Kidney epithelial cell (primary cell): ENCODE data around the gene TBC1D3B. TPM values are rescaled to one million over a fixed set of nuclear protein-coding genes. Genes with fewer than 3 reads are reported as not detected.
A peak's percentile ranks its signal among the peaks of the same experiment; 100 is the strongest.
"Not testable (repeated sequence)": the region's sequence is repeated elsewhere in the genome, so short reads cannot be mapped to it uniquely, and the experiment has no call there.

Experiments
- DNase-seq: peaks from one replicate; pipeline ENCODE4 v3.0.0-alpha.2; 2010; ENCODE audit warnings: low read depth
- H3K27me3 ChIP-seq: 2 replicates; pipeline ENCODE4 v1.6.0; 2011; ENCODE audit warnings: low read length; ENCODE audit not compliant: control insufficient read depth, insufficient read depth
- H3K36me3 ChIP-seq: 2 replicates; pipeline ENCODE4 v1.5.1; 2011; ENCODE audit warnings: low read length; ENCODE audit not compliant: control insufficient read depth, insufficient read depth
- H3K4me3 ChIP-seq: 2 replicates; pipeline ENCODE4 v1.5.1; 2011; ENCODE audit warnings: low read depth, mild to moderate bottlenecking, control low read depth, low read length
- CTCF ChIP-seq: IDR thresholded peaks from 2 replicates; pipeline ENCODE4 v1.5.1; 2011; ENCODE audit warnings: mild to moderate bottlenecking, moderate library complexity, low read length, control low read depth, inconsistent platforms; ENCODE audit not compliant: insufficient read depth, poor library complexity, severe bottlenecking
- total RNA-seq: library from RNA; depleted of rRNA; stranded (reverse); fragments of >200 nt; gene quantifications from 2 replicates; pipeline ENCODE4 v1.2.3, GENCODE V29; 2015

Gene TBC1D3B
- total RNA-seq, 1 donor from 2014 or later = not detected

DNA sequence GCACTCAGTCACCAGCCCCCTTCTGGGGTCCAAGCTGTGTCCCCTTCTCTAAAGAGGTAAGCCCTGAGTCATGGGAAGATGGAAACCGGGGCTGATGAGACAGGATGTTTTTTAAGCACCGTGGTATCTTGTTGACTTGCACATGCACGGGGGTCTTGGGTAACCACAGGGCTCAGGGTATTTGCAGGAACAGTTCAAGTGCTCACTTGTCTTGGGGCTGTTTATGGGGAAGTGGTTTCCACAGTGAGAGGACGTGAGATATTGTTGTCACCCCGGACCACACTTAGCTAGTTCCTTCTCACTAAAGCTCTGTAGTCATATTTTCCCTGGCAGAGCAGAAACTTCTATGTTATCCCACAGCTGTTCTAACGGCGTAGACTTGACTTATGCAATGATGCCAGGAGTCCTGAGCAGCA lies 12.5 kb upstream of the TBC1D3B start:
- Histone ChIP-seq H3K4me3 (no peak overlapping the region), H3K27me3 (peaks cover 2% of the 10 kb centered on the region), H3K36me3 (no peaks in the 10 kb centered on the region)
- DNase-seq = no peak
- no peak for TF ChIP-seq CTCF

GRCh38 chr17:36187943-36188665 lies 11.7 kb upstream of the TBC1D3B start:
- H3K27me3 ChIP-seq = peaks cover 10% of the 10 kb centered on the region
- not testable (repeated sequence) for DNase-seq

DNA sequence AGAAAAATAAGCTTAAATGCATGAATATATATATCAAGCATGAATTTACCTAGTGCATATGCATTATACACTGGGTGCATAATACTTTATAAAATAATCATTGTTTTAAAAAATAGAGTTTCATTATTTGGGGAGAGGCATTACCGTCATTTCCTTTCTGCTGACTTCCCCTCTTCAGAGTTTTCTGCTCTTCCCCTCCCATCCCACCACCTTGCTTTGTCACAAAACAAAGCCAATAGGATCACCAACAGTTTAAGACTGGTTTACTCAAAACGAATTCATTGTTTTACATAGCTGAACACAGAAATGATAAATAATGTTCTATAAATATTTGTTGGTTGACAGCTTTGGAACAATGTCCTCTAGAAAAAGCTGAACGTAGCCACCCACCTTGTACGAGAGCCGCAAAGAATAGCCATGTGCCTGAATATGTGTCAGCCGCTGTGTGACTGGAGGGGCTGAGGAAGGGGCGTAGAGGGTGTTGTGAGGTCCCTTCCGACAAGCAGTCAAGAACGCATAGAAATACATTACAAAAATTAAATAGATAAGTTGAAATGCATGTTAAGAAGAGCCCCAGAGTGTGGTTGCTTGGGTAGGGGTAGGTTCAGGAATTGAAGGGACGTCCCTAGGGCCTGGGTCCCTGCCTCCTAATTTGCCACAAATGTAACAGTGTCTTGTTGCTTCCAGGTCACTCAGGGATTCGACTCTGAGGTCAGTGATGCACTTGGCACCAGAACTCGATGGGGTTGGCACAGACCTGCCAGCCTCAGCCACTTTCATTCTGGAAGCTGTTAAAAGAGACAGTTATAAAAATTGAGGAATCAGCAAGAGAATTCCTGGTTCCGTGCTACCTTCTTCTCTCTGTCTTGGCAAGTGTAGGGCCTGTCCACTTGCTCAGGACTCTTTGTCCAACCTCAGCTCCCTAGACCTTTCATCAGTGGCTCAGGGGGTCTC lies 10.7 kb upstream of the TBC1D3B start:
- H3K4me3 ChIP-seq, DNase-seq, H3K36me3 ChIP-seq: not testable (repeated sequence)
- H3K27me3 ChIP-seq = peaks cover 21% of the 10 kb centered on the region

More at GRCh38 chr17:36187943-36188665, 11.7 kb upstream of the TBC1D3B start:
- not testable (repeated sequence) for H3K36me3 ChIP-seq, H3K4me3 ChIP-seq

GRCh38 chr17:36185416-36185815 lies 9.0 kb upstream of the TBC1D3B start:
- no peak overlapping the region for H3K4me3 ChIP-seq
- no peak for DNase-seq
- no peak for TF ChIP-seq CTCF
- H3K36me3 ChIP-seq = no peaks in the 10 kb centered on the region
- peaks cover 24% of the 10 kb centered on the region for H3K27me3 ChIP-seq

DNA sequence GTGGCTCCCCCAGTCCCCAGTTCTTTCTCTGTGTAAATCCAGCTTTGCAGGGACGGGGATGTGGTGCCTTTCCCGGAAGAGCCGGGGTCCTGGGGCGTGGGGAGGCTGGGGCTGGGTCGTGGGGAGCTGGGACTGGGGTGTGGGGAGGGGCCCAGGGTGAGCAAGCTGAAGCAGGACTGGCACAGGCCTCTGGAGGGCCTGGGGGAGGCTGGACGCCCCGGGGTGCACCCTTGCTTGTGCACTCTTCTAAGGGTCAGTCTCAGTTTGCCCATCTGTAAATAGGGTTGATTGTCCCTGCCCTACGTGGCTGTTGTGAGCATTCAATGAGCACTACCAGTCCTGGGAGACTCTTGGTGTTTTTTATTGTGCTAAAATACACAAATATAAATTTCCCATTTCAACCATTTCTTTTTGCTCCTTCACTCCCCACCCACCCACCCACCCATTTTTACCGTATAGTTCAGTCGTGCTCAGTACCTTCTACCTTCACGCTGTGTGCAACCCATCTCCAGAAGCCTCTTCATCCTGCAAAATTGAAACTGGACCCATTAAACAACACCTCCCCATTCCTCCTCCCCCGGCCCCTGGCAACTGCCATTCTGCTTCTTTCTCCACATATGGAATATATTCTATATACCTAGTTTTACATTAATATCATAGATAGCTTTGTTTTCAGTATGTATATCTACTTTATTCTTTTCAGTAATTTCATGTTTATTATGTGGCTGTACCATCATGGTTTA lies 7.8 kb upstream of the TBC1D3B start:
- Histone ChIP-seq H3K27me3 (peaks cover 24% of the 10 kb centered on the region), H3K36me3 (no peaks in the 10 kb centered on the region), H3K4me3 (no peak overlapping the region)
- TF ChIP-seq CTCF = no peak
- no peak for DNase-seq

GRCh38 chr17:36183001-36183971 lies 6.8 kb upstream of the TBC1D3B start:
- no peak for TF ChIP-seq CTCF
- H3K27me3 ChIP-seq = peaks cover 24% of the 10 kb centered on the region
- DNase-seq = peak; percentile 38

More at GRCh38 chr17:36183001-36183971, 6.8 kb upstream of the TBC1D3B start:
- Histone ChIP-seq H3K36me3 (no peaks in the 10 kb centered on the region), H3K4me3 (peak overlapping the region; percentile 37)
